Measurements from ENCODE around the gene VGF.
"Not testable (repeated sequence)": the region's sequence is repeated elsewhere in the genome, so short reads cannot be mapped to it uniquely, and the experiment has no call there.

Gene VGF

DNA sequence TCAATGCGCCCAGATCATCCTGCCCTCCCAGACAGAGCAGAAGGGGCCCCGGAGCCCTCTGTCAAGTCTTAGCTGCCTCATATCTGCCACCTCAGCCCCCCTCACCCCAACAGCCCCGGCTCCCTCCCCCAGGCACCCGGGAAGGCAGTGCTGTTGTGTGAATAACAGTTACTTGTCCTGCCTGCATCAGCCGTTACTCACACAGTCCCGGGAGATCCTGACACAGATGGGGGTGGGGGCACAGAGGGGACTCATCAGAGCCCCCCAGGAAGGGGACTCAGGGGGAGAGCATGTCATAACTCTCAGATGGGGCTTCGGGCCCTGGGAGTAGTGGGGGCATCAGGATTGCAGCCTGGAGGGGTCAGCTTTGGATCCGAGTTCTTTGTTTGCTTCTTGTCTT, 50.9 kb downstream of the VGF start:
- DNase-seq, result no peak

DNA sequence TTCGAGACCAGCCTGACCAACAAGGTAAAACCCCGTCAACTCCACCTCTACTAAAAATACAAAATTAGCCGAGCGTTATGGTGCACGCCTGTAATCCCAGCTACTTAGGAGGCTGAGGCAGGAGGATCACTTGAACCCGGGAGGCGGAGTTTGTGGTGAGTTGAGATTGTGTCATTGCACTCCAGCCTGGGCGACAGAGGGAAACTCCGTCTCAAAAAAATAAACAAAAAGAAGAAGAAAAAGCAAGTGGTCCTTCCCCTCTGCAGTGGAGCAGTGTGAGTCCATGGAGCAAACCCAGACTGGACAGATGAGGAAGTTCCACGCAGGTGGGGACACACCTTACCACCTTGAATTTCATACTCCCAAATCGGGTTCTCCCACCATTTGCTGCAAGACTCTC, 51.5 kb downstream of the VGF start:
- no peak for DNase-seq

DNA sequence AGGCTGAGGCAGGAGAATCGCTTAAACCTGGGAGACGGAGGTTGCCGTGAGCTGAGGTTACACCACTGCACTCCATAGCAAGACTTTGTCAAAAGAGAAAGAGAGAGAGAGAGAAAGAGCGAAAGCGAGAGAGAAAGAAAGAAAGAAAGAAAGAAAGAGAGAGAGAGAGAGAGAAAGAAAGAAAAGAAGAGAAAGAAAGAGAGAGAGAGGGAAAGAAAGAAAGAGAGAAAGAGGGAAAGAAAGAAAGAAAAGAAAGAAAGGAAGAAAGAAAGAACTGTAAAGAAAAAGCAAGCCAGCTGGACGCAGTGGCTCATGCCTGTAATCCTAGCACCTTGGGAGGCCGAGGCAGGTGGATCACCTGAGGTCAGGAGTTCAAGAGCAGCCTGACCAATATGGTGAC, 52.2 kb downstream of the VGF start:
- not testable (repeated sequence) for DNase-seq

All from CD4-positive, alpha-beta T cell treated with Interferon alpha-2 for 1 hour (primary cell).